NCI-H774 (cell line): Measurements from ENCODE around the gene BNIP1.

ENCODE experiments used
- DNase-seq: peaks from one replicate; lab custom pipeline; 2025; lab: John Stamatoyannopoulos, UW

Gene BNIP1

DNA sequence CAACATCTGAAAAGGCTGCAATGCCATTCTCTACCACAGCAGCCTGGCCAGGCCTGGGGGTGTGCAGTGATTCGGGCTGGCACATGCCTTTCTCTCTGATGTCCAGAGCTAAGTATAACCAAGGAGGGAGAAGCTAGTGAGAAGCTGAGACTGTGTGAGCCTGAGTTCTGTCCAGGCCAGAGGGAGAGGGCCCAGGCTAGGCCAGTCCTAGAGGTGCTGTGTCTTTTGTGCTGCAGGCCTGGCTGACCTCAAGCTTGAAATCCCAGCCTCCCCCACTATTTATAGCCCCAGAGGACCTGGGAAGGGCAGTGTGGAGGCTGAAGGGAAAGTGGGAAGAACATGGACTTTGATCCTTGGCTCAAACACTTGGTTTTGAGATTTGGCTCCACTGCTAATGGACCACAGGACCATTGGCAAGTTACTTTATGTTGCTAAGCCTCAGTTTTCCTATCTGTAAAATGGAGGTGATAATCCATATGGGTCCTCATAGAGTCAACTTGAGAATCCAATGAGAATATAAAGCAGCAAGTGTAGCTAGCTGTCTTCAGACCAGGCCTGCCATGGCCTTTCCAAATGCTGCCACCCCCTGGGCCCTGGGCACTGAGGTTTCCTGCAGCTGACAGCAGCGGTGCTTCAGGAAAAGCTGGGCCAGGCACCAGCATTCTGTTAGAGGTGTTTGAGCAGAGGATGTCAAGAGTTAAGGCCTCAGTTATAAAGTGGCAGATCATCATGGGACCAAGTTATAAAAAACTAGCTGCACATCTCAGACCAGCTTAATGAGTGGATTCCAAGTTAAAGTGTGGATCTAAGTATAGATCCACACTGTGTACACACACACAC, 21.1 kb downstream of the BNIP1 start:
- no peak for DNase-seq

GRCh38 chr5:173172166-173172565, 27.8 kb downstream of the BNIP1 start:
- no peak for DNase-seq

- no peak for DNase-seq
Measured at GRCh38 chr5:173175523-173175922, 31.2 kb downstream of the BNIP1 start.

GRCh38 chr5:173178369-173178910, 34.1 kb downstream of the BNIP1 start:
- peak; percentile 2 for DNase-seq

DNA sequence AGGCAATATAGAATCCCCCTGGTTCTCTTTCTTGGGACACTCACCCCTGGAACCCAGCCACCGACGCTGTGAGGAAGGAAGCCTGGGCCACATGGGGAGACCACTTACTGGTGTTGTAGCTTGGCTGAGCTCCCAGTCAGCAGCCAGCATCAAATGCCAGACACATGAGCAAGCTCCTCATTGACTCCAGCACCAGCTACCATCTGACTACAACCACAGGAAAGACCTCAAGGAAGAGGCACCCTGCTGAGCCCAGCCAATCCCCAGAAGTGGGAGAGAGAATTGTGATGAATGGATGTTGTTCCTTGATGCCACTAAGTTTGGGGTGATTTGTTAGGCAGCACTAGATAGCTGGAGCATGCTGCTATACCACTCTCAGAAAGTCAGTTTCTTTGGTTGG, 36.0 kb downstream of the BNIP1 start:
- DNase-seq, result no peak

DNA sequence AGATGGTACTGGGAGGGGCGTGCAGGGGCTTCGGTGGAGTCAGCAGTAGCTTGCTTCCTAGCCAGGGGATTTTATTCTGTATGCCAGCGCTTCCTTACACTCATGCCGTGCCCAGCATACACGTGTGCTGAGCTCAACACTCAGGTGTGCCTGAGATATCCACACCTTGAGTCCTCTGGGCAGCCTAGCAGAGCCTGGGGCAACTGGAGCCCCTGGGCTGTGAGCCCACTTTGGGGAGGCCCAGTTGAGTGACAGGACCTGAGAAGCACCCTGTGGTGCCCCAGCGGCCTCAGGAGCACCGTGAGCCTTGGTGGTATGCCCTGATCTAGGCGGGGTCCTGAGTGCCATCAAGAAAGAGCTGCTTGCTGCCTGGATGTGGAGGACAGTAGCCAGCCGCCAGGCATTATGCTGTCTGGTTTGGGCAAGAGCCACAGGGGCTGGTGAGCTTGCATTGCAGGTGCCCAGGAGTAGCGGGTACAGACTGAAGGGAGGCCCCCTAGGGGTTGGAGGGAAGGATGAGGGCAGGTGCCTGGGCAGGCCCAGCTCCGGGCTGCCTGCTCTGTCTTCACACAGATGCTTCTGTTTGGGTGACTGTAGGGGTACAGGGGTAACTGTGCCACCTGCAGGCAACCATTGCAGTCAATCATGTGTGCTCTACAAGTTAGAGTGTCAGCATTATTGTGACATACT, 42.9 kb downstream of the BNIP1 start:
- DNase-seq, result no peak

DNA sequence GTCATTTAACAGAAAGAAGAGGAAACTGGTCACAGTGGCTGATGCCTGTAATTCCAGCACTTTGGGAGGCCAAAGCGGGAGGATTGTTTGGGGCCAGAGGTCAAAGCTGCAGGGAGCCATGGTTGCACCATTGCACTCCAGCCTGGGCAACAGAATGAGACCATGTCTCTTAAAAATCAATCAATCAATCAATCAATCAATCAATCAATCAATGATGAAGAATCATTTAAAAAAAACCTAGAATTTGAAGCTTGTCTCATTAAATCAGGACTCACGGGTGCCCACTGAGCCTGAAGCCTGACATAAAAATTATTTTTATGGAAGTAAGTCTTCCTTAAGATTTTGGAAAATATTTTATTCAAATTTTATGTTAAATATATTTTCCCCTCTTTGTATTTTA, 43.9 kb downstream of the BNIP1 start:
- DNase-seq, result no peak

DNA sequence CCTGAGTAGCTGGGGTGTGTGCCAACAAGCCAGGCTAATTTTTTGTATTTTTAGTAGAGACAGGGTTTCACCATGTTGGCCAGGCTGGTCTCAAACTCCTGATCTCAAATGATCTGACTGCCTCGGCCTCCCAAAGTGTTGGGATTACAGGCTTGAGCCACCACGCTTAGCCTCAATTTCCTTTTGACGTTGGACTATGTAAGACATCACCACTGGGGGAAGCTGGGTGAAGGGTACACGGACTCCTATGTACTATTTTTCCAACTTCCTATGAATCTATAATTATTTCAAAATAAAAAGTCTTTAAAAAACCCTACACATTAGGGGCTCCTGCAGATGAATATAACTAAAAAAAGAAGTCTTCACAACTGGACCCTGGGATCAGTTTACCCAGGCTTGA, 46.7 kb downstream of the BNIP1 start:
- DNase-seq, result no peak

- no peak for DNase-seq
Measured at GRCh38 chr5:173191561-173191960, 47.2 kb downstream of the BNIP1 start.

DNA sequence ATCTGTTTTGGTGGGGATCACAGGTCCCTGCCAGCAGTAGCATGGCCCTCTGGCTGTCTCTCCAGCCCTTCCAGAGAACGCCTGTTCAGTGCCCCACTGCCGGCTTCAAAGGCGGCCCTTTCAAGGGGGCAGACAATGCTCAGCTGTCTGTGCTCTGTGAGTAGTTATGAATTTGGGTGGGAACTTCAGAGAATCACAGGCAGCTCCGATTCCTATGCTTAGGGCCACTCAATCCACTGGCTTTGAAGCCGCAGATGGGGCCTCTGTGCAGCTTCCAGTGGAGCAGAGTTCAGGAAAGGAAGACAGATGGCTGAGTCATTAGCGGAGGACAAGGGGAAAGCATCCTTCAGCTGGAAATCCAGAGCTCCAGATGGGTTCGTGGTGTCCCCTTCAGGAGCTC, 48.2 kb downstream of the BNIP1 start:
- DNase-seq, result no peak

DNA sequence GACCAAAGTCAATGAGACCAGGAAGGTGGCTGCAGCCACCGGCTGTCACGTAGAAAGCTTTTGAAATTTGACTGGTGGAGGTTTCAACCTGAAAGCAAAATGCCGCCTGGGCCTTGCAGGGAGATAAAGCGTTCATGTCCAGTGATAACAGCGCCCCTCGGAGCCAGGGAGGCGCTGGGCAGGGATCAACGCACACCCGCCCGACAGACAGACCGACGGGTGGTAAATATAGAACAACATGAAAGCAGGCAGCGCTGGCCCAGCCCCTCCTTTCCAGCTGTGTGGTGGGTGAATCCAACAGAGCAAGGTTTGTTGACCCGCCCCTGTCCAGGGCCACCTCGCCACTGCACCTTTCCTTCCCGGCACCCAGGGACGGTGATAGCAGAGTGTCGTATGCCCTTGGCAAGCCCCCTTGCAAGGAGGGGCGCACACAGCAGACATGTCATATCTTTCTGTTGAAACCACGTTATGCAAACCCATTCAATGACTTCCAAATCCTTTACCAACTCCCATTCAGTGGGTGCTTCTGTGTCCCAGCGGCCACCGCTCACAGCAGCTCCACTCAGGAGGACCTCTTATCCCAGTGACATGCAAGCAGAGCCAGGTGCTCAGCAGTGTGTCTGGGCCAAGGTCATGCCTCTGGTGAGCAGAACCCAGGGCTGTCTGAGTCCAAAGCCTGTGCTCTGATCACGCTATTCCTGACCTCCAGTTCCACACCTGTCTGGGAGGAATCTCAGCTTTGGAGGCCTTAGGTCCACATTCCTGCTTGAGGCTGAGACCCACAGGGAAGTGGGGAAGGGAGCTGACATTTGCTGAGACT, 52.0 kb downstream of the BNIP1 start:
- no peak for DNase-seq

DNA sequence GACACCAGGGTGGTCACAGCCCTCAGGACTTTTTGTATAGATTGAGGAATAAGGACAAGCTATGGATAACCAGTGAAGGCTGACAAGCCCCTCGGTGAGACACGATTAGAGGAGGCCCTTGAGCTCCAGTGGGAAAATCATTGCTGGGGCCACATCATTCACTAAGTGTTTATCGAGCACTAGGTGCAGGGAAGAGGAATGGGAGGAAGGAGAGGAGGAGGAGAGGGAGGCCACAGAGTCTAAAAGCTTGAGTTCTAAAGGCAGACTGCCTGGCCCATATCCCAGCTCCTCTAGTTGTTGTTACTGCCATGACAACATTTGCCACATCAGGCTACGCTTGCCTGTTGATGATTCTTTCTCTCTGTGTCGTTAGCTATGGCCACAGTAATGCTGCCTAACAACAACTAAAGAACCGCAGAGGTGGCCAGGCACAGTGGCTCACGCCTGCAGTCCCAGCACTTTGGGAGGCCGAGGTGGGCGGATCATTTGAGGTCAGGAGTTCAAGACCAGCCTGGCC, 53.1 kb downstream of the BNIP1 start:
- DNase-seq, result no peak

GRCh38 chr5:173198049-173198448, 53.7 kb downstream of the BNIP1 start:
- DNase-seq, result no peak

- no peak for DNase-seq
Measured at GRCh38 chr5:173200356-173200755, 56.0 kb downstream of the BNIP1 start.

GRCh38 chr5:173201636-173202265, 57.4 kb downstream of the BNIP1 start:
- no peak for DNase-seq

DNA sequence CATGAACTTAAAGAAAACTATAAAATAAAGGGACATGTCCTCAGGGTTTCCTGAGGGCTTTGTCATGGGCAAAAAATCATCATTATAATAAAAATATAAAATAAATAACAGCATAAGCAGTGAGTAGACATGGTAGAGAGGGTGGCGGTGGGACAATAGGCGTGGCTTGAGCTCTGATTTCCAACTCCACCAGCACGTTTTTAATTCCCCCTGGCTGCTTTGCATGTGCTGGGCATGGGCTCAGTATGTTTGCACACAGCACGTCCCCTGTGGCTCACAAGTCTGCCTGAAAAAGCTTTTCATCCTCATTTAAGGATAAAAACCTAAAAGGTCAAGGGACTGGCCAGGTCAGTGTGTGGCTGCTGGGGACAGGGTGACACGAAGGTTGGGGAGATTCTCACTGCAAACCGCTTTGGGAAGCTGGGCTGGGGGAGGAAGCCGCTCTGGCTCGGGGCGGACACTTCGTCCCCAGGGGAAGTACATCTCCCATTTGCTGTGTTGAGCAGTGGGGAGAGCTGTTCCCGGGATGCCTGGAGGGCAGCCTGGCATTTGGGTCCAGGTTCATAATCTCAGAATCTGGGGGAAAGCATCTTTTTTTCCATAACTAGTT, 58.0 kb downstream of the BNIP1 start:
- no peak for DNase-seq

DNA sequence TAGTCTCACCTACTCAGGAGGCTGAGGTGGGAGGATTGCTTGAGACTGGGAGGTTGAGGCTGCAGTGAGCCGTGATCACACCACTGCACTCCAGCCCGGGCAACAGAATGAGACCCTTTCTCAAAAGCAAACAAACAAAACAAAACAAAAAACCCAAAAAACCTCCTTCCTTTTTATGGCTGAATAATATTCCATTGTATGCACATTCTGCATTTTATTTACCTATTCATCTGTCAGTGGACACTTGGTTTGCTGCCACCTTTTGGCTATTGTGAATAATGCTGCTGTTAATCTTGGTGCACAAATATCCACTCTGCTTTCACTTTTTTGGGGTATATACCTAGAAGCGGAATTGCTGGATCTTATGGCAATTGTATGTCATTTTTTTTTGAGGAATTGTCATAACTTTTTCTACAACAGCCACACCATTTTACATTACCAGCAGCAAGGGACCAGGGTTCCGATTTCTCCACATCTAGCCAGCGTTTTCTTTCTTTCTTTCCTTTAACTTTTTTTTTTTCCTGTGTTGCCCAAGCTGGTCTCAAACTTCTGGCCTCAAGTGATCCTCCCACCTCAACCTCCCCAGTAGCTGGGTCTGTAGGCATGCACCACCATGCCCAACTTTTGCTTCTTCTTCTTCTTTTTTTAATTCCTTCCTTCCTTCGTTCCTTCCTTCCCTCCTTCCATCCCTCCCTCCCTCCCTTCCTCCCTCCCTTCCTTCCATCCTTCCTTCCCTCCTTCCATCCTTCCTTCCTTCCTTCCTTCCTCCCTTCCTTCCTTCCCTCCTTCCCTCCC, 60.1 kb downstream of the BNIP1 start:
- DNase-seq, result no peak

GRCh38 chr5:173205916-173206315, 61.6 kb downstream of the BNIP1 start:
- DNase-seq, result no peak

GRCh38 chr5:173208296-173208695, 64.0 kb downstream of the BNIP1 start:
- no peak for DNase-seq

- no peak for DNase-seq
Measured at GRCh38 chr5:173210877-173211276, 66.5 kb downstream of the BNIP1 start.
